LoVo (cell line): ENCODE data around the gene APOBEC3B.
A peak's percentile ranks its signal among the peaks of the same experiment; 100 is the strongest.
"Not testable (repeated sequence)": the region's sequence is repeated elsewhere in the genome, so short reads cannot be mapped to it uniquely, and the experiment has no call there.

Experiments
- DNase-seq: peaks from one replicate; pipeline ENCODE4 v3.0.0-alpha.2; 2016; ENCODE audit warnings: low spot score

APOBEC3B gene

GRCh38 chr22:38967451-38968450, 14.4 kb upstream of the APOBEC3B start:
- DNase-seq = no peak

DNA sequence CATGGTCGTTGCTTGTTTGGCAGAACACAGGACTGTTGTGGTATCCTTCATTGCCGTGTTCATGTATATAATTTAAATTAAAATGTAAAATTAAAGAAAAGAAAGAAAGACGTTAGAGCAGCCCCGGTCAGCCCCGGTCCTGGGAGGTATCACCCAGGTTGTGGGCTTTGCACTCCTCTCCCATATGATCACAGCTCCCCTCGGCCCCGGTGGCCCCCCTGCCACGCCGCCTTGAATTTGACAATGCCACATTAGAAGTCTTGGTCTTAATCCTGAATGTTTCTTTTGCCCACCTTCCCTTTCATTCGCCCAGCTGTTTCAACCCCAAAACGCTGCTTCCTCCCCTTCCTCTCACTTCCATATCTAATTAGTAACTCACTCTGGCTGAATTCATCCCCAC, 13.3 kb upstream of the APOBEC3B start:
- no peak for DNase-seq

DNA sequence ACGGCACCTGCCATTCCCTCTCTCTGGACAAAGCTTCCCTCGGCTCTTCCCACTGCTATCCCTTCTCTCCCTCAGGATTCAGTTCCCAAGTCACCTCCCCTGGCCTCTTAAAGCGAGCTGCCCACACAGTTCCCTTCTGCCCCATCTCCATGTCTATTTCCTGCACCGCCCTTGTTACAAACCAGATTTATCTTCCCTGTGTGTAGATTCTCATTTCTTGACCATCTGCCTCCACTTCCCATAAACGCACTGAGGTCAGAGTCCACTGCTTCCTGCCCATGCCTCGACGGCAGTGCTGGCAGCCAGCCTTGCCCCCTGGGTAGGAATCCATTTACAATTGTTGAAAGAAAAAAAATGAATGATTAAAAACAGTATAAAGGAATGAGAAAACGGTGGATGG, 11.6 kb upstream of the APOBEC3B start:
- DNase-seq = no peak

GRCh38 chr22:38971202-38971601, 10.9 kb upstream of the APOBEC3B start:
- DNase-seq = no peak

DNA sequence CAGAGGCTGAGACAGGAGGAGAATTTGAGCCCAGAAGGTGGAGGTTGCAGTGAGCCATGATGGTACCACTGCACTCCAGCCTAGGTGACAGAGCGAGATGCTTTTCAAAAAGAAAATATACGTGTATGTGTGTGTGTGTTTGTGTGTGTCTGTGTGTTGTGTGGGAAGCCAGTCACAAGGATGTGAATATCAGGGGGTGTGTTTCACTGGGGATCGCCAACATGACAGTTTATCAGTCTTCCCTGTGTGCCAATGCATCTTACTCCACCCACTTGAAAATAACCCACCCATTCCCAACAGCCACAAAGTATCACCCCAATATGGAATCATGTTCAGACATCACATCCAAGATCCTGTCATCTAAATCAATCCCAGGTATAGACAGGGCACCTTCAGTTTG, 10.4 kb upstream of the APOBEC3B start:
- DNase-seq = no peak

DNA sequence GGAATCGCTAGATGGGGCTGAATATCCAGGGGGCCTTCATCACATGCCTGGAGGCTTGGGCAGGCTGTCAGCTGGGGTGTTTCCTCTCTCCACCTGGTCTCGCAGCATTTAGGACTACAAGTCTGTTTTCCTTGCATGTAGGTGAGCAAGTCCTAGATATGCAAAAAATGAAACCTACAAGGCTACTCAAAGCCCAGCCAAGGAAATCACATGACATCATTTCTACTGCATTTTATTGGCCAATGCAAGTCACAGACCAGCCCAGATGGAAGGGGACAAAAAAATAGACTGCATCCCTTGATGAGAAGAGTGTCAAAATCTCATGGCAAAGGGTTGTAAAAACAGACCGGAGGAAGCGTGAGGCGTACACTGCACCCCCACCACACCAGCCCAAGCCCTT, 9.6 kb upstream of the APOBEC3B start:
- DNase-seq = no peak

DNA sequence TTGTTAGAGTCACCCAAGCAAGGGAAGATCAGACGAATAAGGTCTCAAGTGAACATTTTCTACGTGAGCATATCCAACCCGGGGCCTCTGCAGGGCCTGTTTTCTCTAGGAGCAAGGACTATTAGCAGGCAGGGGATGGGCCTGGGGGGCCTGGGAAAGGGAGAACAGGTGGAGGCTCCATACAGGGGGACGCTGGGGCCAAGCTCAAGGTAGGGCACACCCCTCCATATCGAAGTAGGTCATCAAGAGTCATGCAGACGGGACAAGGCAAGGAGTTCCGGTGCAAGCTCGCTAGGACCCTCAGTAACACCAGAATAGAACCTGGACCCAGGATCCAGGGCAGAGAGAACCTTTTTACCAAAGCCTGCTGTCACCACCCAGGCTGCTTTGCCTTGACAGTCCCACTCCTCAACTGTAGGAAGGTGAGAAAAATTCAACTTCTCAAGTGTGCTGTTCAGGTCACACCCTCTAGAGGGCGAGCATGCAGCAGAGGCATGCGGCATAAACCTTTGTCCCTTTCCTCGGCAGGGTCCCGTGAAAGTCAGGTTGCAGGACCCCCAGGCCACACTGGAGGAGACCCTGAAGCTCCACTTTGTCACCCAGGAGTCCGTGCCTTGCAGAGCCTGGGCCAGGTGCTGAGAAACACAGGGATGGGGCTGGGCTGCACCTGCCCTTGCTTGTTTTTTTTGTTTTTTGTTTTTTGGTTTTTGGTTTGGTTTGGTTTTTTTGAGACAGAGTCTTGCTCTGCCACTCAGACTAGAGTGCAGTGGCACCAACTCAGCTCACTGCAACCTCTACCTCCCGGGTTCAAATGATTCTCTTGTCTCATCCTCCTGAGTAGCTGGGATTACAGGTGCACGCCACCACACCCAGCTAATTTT, 8.6 kb upstream of the APOBEC3B start:
- DNase-seq = no peak

DNA sequence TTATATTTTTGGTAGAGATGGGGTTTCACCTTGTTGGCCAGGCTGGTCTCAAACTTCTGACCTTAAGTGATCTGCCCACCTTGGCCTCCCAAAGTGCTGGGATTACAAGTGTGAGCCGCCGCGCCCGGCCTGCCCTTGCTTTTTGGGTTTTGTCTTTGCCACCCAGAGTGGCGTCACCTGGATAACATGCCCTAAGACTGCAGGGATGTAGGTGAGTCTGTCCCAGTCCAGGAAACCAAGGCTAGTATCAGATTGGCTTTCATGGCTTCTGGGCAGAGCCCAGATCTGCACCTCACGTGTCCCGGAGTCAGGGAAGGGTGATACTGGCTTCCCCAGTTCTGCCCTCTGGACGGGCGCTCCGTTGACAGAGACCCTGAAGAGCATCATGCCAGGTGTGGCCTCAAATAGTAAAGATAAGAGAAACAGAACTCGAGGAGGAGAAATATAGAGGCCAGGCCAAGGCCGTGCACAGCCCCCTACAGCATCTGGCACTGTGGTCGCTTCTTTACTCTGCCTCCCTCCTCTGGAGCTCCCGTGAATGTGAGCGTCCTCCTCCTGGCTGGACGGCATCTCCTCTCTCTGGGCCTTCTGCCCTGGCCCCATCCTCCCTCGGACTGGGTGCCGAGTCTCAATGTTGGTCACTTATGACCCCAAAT, 7.8 kb upstream of the APOBEC3B start:
- DNase-seq = no peak

- DNase-seq = no peak
These were observed 7.3 kb upstream of the APOBEC3B start for GRCh38 chr22:38974826-38975175.

- DNase-seq = not testable (repeated sequence)
These were observed 4.9 kb upstream of the APOBEC3B start for GRCh38 chr22:38977289-38977688.

DNA sequence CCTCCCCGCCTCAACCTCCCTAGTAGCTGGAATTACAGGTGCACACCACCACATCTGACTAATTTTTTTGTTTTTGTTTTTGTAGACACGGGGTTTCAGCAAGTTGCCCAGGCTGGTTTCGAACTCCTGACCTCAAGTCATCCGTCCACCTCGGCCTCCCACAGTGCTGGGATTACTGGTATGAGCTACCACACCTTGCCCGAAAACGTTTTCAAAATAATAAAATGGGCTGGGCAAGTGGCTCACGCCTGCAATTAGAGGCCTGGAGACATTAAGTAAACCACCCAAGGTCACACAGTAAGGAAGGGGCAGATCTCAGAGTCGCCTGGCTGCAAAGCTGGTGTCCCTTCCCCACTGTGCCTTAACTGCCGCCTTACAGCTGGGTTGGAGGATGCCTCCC, 1.6 kb upstream of the APOBEC3B start:
- not testable (repeated sequence) for DNase-seq

DNA sequence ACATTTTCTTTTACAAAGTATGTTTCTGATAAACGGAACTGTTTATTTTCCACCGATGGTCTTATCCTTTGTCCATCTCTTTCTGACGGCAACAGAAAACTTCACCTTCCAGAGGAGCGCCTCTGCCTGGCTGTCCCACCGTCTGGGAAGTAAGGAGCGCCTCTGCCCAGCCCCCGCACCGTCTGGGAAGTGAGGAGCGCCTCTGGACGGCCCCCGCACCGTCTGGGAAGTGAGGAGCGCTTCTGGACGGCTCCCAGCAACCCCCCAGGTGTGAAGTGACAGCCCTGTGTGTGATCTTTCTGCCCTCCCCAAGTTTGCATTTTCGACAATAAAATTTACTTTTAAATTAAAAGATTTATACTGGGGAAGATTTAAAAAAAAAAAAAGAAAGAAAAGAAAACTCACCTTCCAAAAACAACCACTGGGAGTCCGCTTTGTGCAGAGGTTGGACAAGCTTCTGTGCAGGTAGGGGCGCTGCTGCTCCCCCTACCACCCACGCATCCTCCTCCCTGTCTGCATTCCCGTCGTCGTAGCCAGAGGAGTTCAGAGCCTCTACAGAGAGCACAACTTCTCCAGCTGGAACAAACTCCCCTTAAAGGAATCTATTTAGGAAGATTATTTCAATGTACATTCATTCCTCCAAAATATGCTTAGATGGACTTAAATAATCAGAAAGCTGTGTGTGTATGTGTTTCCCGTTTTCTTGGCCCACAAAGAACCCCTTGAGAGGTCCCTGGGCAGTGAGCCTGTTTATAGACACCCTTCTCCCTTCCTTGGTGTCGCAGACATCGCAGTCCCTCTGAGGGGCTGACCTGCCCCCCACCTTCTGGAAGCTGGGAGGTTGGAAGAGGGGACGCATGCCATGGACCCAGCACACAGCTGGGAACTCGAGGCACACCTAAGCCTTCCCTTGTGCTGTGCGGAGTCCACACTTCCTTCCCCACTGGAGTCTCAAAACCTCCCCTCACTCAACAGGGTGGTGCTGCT, 849 bp upstream of the APOBEC3B start:
- no peak for DNase-seq

- no peak for DNase-seq
These were observed 2.1 kb downstream of the APOBEC3B start for GRCh38 chr22:38984224-38984623.

DNA sequence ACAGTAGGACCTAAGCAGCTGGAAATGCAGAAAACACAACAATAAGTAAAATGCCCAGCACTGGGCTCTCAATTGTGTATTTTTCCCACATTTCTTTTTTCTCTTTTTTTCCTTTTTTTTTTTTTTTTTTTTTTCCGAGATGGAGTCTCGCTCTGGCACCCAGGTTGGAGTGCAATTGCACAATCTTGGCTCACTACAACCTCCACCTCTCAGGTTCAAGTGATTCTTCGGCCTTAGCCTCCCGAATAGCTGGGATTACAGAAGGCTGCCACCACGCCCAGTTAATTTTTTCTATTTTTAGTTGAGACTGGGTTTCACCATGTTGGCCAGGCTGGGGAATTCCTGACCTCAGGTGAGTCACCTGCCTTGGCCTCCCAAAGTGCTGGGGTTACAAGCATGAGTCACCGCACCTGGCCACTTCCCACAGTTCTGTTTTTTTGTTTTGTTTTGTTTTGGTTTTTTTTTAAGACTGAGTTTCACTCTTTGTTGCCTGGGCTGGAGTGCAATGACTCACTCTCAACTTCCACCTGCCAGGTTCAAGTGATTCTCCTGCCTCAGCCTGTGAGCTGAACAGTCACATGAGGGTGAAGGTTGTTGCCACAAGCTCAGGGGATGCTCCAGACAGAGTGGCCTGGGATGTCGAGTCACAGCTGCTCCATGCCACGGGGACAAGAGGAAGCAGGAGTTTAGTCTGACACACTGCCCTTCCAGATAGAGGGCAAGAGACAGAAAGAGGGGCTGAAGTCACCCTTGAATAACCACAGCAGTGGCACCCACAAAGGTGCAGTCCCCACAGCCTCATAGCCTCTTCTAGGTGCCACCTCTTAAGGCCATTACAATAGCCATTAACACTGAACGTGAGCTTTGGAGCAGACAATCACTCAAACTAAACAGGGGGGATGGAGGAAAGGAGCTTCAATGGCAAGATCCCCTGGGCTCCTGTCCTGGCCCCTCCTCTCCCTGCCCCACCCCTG, 2.9 kb downstream of the APOBEC3B start:
- DNase-seq = peak; percentile 79

DNA sequence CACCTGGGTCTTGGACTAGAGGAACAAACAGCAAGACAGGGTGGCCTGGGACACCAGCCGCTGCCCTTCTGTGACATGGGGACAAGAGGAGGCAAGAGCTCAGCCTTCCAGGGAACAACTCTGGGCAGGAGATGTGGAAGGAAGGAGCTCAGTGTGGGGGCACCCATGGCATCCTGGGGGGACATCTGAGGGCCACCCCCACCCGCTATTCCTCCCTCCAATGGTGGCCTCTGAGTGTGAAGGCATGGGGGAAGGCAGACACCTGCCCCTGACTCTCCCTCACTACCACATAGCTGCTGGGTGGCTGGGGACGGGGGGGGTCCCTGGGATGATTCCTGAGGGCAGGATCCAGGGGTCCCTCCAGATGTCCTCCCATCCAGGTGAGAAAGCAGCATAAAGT, 4.5 kb downstream of the APOBEC3B start:
- DNase-seq = no peak

DNA sequence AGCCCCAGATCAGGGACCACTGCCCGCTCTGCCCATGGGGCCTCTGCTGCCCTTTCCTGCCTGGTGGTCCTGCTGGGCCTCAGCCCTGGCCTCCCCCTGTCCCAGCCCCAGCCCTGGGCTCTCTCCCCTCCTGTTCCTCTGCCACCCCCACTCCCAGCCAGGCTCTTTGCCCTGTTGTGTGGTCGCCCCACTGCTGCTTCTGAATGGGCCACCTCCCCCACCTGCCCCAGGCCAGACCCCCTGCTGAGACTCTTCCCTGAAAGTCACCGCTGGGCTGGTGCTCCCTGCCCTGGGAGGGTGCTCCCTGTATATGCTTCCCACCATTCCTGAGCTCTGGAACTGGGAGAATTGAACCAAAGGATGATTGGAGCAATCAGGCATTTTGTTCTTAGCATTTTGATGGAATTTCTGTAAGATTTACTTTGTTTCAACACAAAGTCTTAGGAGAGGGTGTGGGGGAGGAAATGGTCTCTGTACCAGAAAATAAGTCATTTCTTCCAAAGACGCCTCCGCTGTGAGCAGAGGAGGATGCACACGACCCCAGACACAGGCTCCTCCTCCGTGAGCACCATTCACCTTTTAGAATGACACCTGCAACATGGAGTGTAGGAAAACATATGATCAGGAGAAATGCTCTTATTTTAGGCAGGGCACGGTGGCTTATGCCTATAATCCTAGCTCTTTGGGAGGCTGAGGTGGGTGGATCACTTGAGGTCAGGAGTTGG, 5.2 kb downstream of the APOBEC3B start:
- DNase-seq = no peak

- DNase-seq = no peak
These were observed 7.3 kb downstream of the APOBEC3B start for GRCh38 chr22:38989466-38989865.

GRCh38 chr22:38992871-38993371, 10.8 kb downstream of the APOBEC3B start:
- not testable (repeated sequence) for DNase-seq

- no peak for DNase-seq
These were observed 14.0 kb downstream of the APOBEC3B start for GRCh38 chr22:38996105-38996504.
